Activated T-cell treated with anti-CD3 and anti-CD28 coated beads, Interleukin-2, amount 50 U/mL, for 4 hours (primary cell): ENCODE data around the gene THEM4. TPM values are rescaled to one million over a fixed set of nuclear protein-coding genes. Genes with fewer than 3 reads are reported as not detected.
A peak's percentile ranks its signal among the peaks of the same experiment; 100 is the strongest.
"Not testable (repeated sequence)": the region's sequence is repeated elsewhere in the genome, so short reads cannot be mapped to it uniquely, and the experiment has no call there.

ENCODE experiments used
- ATAC-seq, 2 donors: fragments of 200-7000 bp; cut with Tn5 transposase; one replicate each; pipeline ENCODE4 v1.10.0; 2021
- DNase-seq: peaks from one replicate; pipeline ENCODE4 v3.0.0-alpha.2; 2020
- H3K27me3 Mint-ChIP-seq: one replicate; pipeline ENCODE4 v1.8.0; 2021; ENCODE audit warnings: low read depth, mixed read lengths
- H3K36me3 Mint-ChIP-seq: one replicate; pipeline ENCODE4 v1.8.0; 2022; ENCODE audit warnings: mixed read lengths; ENCODE audit not compliant: insufficient read depth
- H3K4me1 Mint-ChIP-seq: one replicate; pipeline ENCODE4 v1.8.0; 2021; ENCODE audit warnings: low read depth, mixed read lengths
- H3K4me3 Mint-ChIP-seq: one replicate; pipeline ENCODE4 v1.8.0; 2021; ENCODE audit warnings: mild to moderate bottlenecking, moderate library complexity, mixed read lengths
- H3K9me3 Mint-ChIP-seq: one replicate; pipeline ENCODE4 v1.8.0; 2021; ENCODE audit warnings: mixed read lengths
- total RNA-seq, 3 donors: library from RNA; stranded (reverse); gene quantifications; one replicate each; pipeline ENCODE4 v1.2.1, GENCODE V29; 2021

Gene THEM4
- total RNA-seq, 3 donors from 2014 or later, result 23.2 to 29.1 (median 24.6) TPM

- Mint-ChIP-seq H3K4me3 (no peak overlapping the region), H3K36me3 (peaks cover 3% of the 10 kb centered on the region), H3K27me3 (no peaks in the 10 kb centered on the region), H3K4me1 (peaks cover 3% of the 10 kb centered on the region), H3K9me3 (no peaks in the 10 kb centered on the region)
- ATAC-seq (peak; percentile 27 to 48), DNase-seq (no peak)
These were observed 41.4 kb downstream of the THEM4 start for GRCh38 chr1:151867765-151868411.

GRCh38 chr1:151867321-151867720 is 42.0 kb downstream of the THEM4 start:
- no peak overlapping the region for H3K4me3 Mint-ChIP-seq
- no peaks in the 10 kb centered on the region for H3K9me3 Mint-ChIP-seq
- H3K36me3 Mint-ChIP-seq, result peaks cover 2% of the 10 kb centered on the region
- H3K4me1 Mint-ChIP-seq, result peaks cover 3% of the 10 kb centered on the region
- ATAC-seq (no peak), DNase-seq (no peak)
- no peaks in the 10 kb centered on the region for H3K27me3 Mint-ChIP-seq

- H3K4me3 Mint-ChIP-seq, result no peak overlapping the region
These were observed 44.9 kb downstream of the THEM4 start for GRCh38 chr1:151864411-151864810.

DNA sequence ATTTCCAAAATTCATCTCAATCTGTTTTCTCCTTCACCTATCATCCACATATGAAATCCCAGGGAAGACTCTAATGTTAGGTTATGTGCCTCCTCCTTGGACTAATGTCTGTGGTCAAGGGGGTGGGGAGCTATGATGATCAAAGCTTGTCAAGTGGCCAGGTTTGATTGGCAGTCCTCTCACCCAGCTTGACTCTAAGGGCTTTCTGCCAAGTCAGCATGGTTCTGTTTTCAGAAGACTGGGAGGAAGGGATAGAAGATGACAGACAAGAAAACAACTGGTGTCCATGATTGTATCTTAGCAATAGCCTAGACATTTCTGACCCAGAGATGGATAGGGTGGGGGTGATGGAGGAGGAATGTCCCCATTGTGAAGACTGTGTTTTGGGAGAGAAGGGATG is 46.7 kb downstream of the THEM4 start:
- no peaks in the 10 kb centered on the region for H3K36me3 Mint-ChIP-seq
- no peaks in the 10 kb centered on the region for H3K27me3 Mint-ChIP-seq
- H3K9me3 Mint-ChIP-seq, result no peaks in the 10 kb centered on the region
- DNase-seq (no peak), ATAC-seq (no peak)
- no peaks in the 10 kb centered on the region for H3K4me1 Mint-ChIP-seq
- no peak overlapping the region for H3K4me3 Mint-ChIP-seq

More at GRCh38 chr1:151864411-151864810, 44.9 kb downstream of the THEM4 start:
- H3K4me1 Mint-ChIP-seq, result peaks cover 3% of the 10 kb centered on the region
- no peaks in the 10 kb centered on the region for H3K27me3 Mint-ChIP-seq
- ATAC-seq (no peak), DNase-seq (no peak)
- no peaks in the 10 kb centered on the region for H3K9me3 Mint-ChIP-seq
- H3K36me3 Mint-ChIP-seq, result no peaks in the 10 kb centered on the region

- ATAC-seq (no peak), DNase-seq (no peak)
- Mint-ChIP-seq H3K27me3 (no peaks in the 10 kb centered on the region), H3K36me3 (no peaks in the 10 kb centered on the region), H3K4me3 (no peak overlapping the region), H3K9me3 (no peaks in the 10 kb centered on the region), H3K4me1 (no peaks in the 10 kb centered on the region)
These were observed 48.7 kb downstream of the THEM4 start for GRCh38 chr1:151860504-151861187.

- no peak for DNase-seq
- Mint-ChIP-seq H3K9me3 (no peaks in the 10 kb centered on the region), H3K4me1 (no peaks in the 10 kb centered on the region), H3K27me3 (no peaks in the 10 kb centered on the region), H3K36me3 (no peaks in the 10 kb centered on the region), H3K4me3 (no peak overlapping the region)
- no peak for ATAC-seq
These were observed 49.4 kb downstream of the THEM4 start for GRCh38 chr1:151859891-151860293.

GRCh38 chr1:151858886-151859665 is 50.2 kb downstream of the THEM4 start:
- DNase-seq (no peak), ATAC-seq (no peak)
- Mint-ChIP-seq H3K4me3 (no peak overlapping the region), H3K9me3 (no peaks in the 10 kb centered on the region), H3K4me1 (no peaks in the 10 kb centered on the region), H3K36me3 (no peaks in the 10 kb centered on the region), H3K27me3 (no peaks in the 10 kb centered on the region)

- DNase-seq (no peak), ATAC-seq (no peak)
- no peaks in the 10 kb centered on the region for H3K4me1 Mint-ChIP-seq
- H3K27me3 Mint-ChIP-seq, result no peaks in the 10 kb centered on the region
- no peak overlapping the region for H3K4me3 Mint-ChIP-seq
- H3K36me3 Mint-ChIP-seq, result no peaks in the 10 kb centered on the region
- no peaks in the 10 kb centered on the region for H3K9me3 Mint-ChIP-seq
These were observed 51.1 kb downstream of the THEM4 start for GRCh38 chr1:151858030-151858746.

GRCh38 chr1:151855933-151856332 is 53.4 kb downstream of the THEM4 start:
- no peak for ATAC-seq
- Mint-ChIP-seq H3K4me1 (no peaks in the 10 kb centered on the region), H3K36me3 (peaks cover 4% of the 10 kb centered on the region), H3K4me3 (no peak overlapping the region), H3K27me3 (no peaks in the 10 kb centered on the region), H3K9me3 (no peaks in the 10 kb centered on the region)
- DNase-seq, result no peak

DNA sequence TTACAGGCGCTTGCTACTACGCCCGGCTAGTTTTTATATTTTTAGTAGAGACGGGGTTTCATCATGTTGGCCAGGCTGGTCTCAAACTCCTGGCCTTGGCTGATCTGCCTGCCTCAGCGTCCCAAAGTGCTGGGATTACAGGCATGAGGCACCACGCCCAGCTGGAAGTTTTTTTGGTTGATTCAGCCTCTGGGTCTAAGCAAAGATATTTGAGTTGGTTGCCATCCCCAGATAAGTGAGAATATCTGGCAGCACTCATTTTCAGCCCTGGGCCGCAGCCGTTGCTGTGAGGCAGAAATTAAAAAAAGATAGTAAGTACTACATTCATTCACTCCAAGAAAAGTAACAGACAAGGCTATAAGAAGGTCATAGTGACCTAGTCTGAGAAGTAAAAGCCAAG is 53.8 kb downstream of the THEM4 start:
- ATAC-seq, H3K9me3 Mint-ChIP-seq, H3K4me3 Mint-ChIP-seq: not testable (repeated sequence)

GRCh38 chr1:151854658-151855057 is 54.7 kb downstream of the THEM4 start:
- Mint-ChIP-seq H3K9me3 (no peaks in the 10 kb centered on the region), H3K4me1 (no peaks in the 10 kb centered on the region), H3K36me3 (peaks cover 9% of the 10 kb centered on the region), H3K27me3 (no peaks in the 10 kb centered on the region), H3K4me3 (no peak overlapping the region)
- ATAC-seq (no peak), DNase-seq (no peak)

More for the DNA sequence above, 53.8 kb downstream of the THEM4 start:
- H3K36me3 Mint-ChIP-seq, H3K27me3 Mint-ChIP-seq, DNase-seq, H3K4me1 Mint-ChIP-seq: not testable (repeated sequence)

DNA sequence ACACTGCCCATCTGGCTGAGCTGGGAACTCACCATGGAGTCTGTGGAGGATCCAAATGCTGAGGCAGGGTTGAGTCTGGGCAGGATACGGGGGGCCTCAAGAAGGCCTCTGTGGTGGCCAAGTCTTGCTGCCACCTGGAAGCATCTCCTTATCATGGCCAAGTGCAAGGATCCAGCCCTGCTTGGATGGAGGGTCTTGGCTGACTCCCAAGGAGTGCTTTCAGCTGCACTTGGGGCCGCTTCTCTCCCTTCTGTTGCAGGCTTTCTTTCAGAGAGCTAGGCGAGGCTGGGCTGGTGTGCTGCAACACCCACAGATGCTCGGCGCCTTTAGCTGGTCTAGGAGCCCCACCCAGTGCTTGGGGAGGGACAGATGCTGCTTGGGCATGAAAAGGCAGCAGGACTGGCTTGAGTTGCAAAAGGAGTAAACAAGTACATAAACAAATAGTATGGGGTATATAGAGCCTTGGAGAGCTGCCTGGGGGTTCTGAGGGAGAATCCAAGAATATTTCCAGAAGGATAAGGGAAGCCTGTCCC is 55.8 kb downstream of the THEM4 start, which contains the start of gene THEM5:
Gene THEM5, minus strand, starts transcription at position 302 of the 533 bp plus-strand sequence. Its CDS starts 147 bp downstream, at position 155.
- peaks cover 10% of the 10 kb centered on the region for H3K4me1 Mint-ChIP-seq
- H3K27me3 Mint-ChIP-seq, result no peaks in the 10 kb centered on the region
- H3K36me3 Mint-ChIP-seq, result peaks cover 14% of the 10 kb centered on the region
- ATAC-seq, result no peak
- H3K9me3 Mint-ChIP-seq, result no peaks in the 10 kb centered on the region
- no peak within 1 kb of the TSS for H3K4me3 Mint-ChIP-seq
- no peak for DNase-seq

- H3K36me3 Mint-ChIP-seq, result peaks cover 14% of the 10 kb centered on the region
- H3K27me3 Mint-ChIP-seq, result no peaks in the 10 kb centered on the region
- H3K4me3 Mint-ChIP-seq, result no peak overlapping the region
- no peaks in the 10 kb centered on the region for H3K9me3 Mint-ChIP-seq
- DNase-seq (no peak), ATAC-seq (no peak)
- H3K4me1 Mint-ChIP-seq, result peaks cover 15% of the 10 kb centered on the region
These were observed 56.6 kb downstream of the THEM4 start for GRCh38 chr1:151852733-151853132.

- Mint-ChIP-seq H3K36me3 (peaks cover 14% of the 10 kb centered on the region), H3K4me3 (no peak overlapping the region), H3K9me3 (no peaks in the 10 kb centered on the region), H3K27me3 (no peaks in the 10 kb centered on the region), H3K4me1 (peaks cover 16% of the 10 kb centered on the region)
- DNase-seq (no peak), ATAC-seq (no peak)
These were observed 57.4 kb downstream of the THEM4 start for GRCh38 chr1:151851886-151852285.
